Hepatocyte (in vitro differentiated cells): ENCODE data around the gene PIN1. TPM values are rescaled to one million over a fixed set of nuclear protein-coding genes. Genes with fewer than 3 reads are reported as not detected.
"Not testable (repeated sequence)": the region's sequence is repeated elsewhere in the genome, so short reads cannot be mapped to it uniquely, and the experiment has no call there.

ENCODE experiments used
- DNase-seq: peaks from one replicate; pipeline ENCODE4 v3.0.0-alpha.2; 2016; ENCODE audit warnings: low spot score
- H2AFZ ChIP-seq: fragments of 200-600 bp; sonication (generic); 2 replicates; pipeline ENCODE4 v1.6.0; 2016; ENCODE audit warnings: antibody characterized with exemption, mild to moderate bottlenecking
- H3K27ac ChIP-seq: fragments of 200-600 bp; sonication (generic); 2 replicates; pipeline ENCODE4 v1.5.1; 2016; ENCODE audit warnings: mild to moderate bottlenecking
- H3K27me3 ChIP-seq: fragments of 200-600 bp; sonication (generic); 2 replicates; pipeline ENCODE4 v1.6.1; 2016
- H3K36me3 ChIP-seq: fragments of 200-600 bp; sonication (generic); replicated peaks from 2 replicates; pipeline ENCODE4 v1.5.1; 2016; ENCODE audit warnings: low read depth; ENCODE audit not compliant: insufficient read depth
- H3K4me1 ChIP-seq: fragments of 200-600 bp; sonication (generic); 2 replicates; pipeline ENCODE4 v1.5.1; 2016; ENCODE audit warnings: mild to moderate bottlenecking, moderate library complexity; ENCODE audit not compliant: insufficient read depth
- H3K4me2 ChIP-seq: fragments of 200-600 bp; sonication (generic); 2 replicates; pipeline ENCODE4 v1.6.0; 2016
- H3K4me3 ChIP-seq: fragments of 200-600 bp; sonication (generic); 2 replicates; pipeline ENCODE4 v1.5.1; 2016; ENCODE audit warnings: mild to moderate bottlenecking
- H3K79me2 ChIP-seq: fragments of 200-600 bp; sonication (generic); 2 replicates; pipeline ENCODE4 v1.6.0; 2017; ENCODE audit warnings: mild to moderate bottlenecking
- H3K9me2 ChIP-seq: fragments of 200-600 bp; sonication (generic); replicated peaks from 2 replicates; pipeline ENCODE4 v1.6.0; 2017; ENCODE audit warnings: mild to moderate bottlenecking; ENCODE audit not compliant: insufficient read depth
- H3K9me3 ChIP-seq: fragments of 200-600 bp; sonication (generic); 2 replicates; pipeline ENCODE4 v1.5.1; 2016; ENCODE audit warnings: low read depth, mild to moderate bottlenecking
- H4K20me1 ChIP-seq: fragments of 200-600 bp; sonication (generic); 2 replicates; pipeline ENCODE4 v1.6.0; 2016; ENCODE audit warnings: mild to moderate bottlenecking; ENCODE audit not compliant: insufficient read depth, poor library complexity, severe bottlenecking
- EZH2 ChIP-seq: fragments of 200-600 bp; sonication (generic); IDR thresholded peaks from 2 replicates; pipeline ENCODE4 v1.6.1; 2016; ENCODE audit warnings: antibody characterized with exemption, mild to moderate bottlenecking, borderline replicate concordance
- EZH2phosphoT487 ChIP-seq: fragments of 200-600 bp; sonication (generic); IDR thresholded peaks from one replicate; pipeline ENCODE4 v1.6.1; 2018; ENCODE audit warnings: antibody characterized with exemption, mild to moderate bottlenecking, low read depth, moderate library complexity; ENCODE audit not compliant: unreplicated experiment, severe bottlenecking
- WGBS: methylation state at CpG from one replicate; pipeline ENCODE4 v1.1.6; 2016; ENCODE audit warnings: low lambda C conversion rate; ENCODE audit errors: missing lambda C conversion rate; 5-methylcytosine and 5-hydroxymethylcytosine counted together
- polyA plus RNA-seq: library from polyadenylated mRNA; unstranded; fragments of >200 nt; fragmentation: Nextera tagmentation; extraction: Ambion mirVana; gene quantifications from 2 replicates; pipeline ENCODE4 v1.2.1, GENCODE V29; 2016
- total RNA-seq: library from RNA; depleted of rRNA; stranded (reverse); fragments of >200 nt; gene quantifications from 2 replicates; pipeline ENCODE4 v1.2.3, GENCODE V29; 2014
- TF ChIP-seq, protein P1 (sequence below): fragments of 200-600 bp; sonication (generic); IDR thresholded peaks from 2 replicates; pipeline ENCODE4 v1.5.1; 2016; ENCODE audit warnings: antibody characterized with exemption, mild to moderate bottlenecking; ENCODE audit not compliant: poor library complexity

Gene PIN1
- total and polyA plus RNA-seq, 2 experiments from 2014 or later = 62.1 to 123 TPM

DNA sequence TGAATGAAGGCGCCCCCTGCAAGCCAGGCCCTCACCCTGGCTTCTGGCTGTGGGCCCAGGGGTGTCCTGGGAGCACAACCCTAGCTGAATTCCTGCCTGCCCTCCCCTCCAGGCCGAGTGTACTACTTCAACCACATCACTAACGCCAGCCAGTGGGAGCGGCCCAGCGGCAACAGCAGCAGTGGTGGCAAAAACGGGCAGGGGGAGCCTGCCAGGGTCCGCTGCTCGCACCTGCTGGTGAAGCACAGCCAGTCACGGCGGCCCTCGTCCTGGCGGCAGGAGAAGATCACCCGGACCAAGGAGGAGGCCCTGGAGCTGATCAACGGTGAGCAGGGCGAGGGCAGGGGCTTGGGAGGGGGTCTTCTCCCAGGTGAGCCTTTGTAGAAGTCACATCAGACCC is 3.2 kb downstream of the PIN1 start:
- Histone ChIP-seq H3K9me3 (no peaks in the 10 kb centered on the region), H3K4me2 (no peak overlapping the region), H3K4me1 (peaks cover 6% of the 10 kb centered on the region), H3K9me2 (no peaks in the 10 kb centered on the region), H3K27me3 (no peaks in the 10 kb centered on the region), H3K36me3 (no peaks in the 10 kb centered on the region), H3K79me2 (peaks cover 33% of the 10 kb centered on the region), H4K20me1 (no peaks in the 10 kb centered on the region), H3K4me3 (no peak overlapping the region), H3K27ac (no peak overlapping the region), H2AFZ (no peak overlapping the region)
- WGBS = 97% methylated on average over 15 of the region's 15 CpGs
- DNase-seq = no peak
- TF ChIP-seq, protein P1, sequence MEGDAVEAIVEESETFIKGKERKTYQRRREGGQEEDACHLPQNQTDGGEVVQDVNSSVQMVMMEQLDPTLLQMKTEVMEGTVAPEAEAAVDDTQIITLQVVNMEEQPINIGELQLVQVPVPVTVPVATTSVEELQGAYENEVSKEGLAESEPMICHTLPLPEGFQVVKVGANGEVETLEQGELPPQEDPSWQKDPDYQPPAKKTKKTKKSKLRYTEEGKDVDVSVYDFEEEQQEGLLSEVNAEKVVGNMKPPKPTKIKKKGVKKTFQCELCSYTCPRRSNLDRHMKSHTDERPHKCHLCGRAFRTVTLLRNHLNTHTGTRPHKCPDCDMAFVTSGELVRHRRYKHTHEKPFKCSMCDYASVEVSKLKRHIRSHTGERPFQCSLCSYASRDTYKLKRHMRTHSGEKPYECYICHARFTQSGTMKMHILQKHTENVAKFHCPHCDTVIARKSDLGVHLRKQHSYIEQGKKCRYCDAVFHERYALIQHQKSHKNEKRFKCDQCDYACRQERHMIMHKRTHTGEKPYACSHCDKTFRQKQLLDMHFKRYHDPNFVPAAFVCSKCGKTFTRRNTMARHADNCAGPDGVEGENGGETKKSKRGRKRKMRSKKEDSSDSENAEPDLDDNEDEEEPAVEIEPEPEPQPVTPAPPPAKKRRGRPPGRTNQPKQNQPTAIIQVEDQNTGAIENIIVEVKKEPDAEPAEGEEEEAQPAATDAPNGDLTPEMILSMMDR = no peak
- TF ChIP-seq EZH2phosphoT487 (no peak), EZH2 (no peak)

DNA sequence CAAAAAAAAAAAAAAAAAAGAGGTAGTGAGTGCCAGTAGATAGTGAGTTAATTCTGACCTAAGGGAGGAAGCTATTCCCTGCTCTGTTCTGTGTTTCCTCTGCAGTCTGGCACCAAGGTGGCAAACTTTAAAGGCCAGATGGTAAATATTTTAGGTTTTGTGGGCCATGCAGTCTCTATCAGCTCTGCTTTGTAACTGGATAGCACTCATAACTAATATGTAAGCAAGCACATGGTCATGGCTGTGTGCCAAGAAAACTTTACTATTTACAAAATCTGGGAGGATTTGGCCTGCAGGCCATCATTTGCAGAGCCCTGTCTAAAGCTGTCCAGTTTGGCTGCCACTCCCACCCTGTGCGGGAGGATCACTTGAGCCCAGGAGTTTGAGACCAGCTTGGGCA is 4.3 kb downstream of the PIN1 start:
- Histone ChIP-seq H3K4me3 (no peak overlapping the region), H3K9me3 (no peaks in the 10 kb centered on the region), H3K36me3 (no peaks in the 10 kb centered on the region), H3K4me1 (peaks cover 6% of the 10 kb centered on the region), H3K9me2 (no peaks in the 10 kb centered on the region), H3K27ac (no peak overlapping the region), H2AFZ (no peak overlapping the region), H3K4me2 (no peak overlapping the region), H3K27me3 (no peaks in the 10 kb centered on the region), H3K79me2 (peaks cover 33% of the 10 kb centered on the region), H4K20me1 (no peaks in the 10 kb centered on the region)
- 71% methylated on average over 1 of the region's 1 CpG for WGBS
- TF ChIP-seq EZH2 (no peak), EZH2phosphoT487 (no peak)
- TF ChIP-seq, protein P1 = no peak
- peak; percentile 47 for DNase-seq

- Histone ChIP-seq H3K4me3 (no peak overlapping the region), H3K4me2 (no peak overlapping the region), H3K36me3 (no peaks in the 10 kb centered on the region), H3K9me2 (no peaks in the 10 kb centered on the region), H3K27ac (no peak overlapping the region), H3K9me3 (no peaks in the 10 kb centered on the region), H4K20me1 (no peaks in the 10 kb centered on the region), H3K79me2 (peaks cover 5% of the 10 kb centered on the region), H2AFZ (no peak overlapping the region), H3K27me3 (no peaks in the 10 kb centered on the region), H3K4me1 (no peaks in the 10 kb centered on the region)
- TF ChIP-seq EZH2phosphoT487 = no peak
- no peak for TF ChIP-seq EZH2
- TF ChIP-seq, protein P1 = no peak
- DNase-seq = no peak
- 97% methylated on average over 9 of the region's 9 CpGs for WGBS
Measured at GRCh38 chr19:9842834-9843625, 7.9 kb downstream of the PIN1 start.

DNA sequence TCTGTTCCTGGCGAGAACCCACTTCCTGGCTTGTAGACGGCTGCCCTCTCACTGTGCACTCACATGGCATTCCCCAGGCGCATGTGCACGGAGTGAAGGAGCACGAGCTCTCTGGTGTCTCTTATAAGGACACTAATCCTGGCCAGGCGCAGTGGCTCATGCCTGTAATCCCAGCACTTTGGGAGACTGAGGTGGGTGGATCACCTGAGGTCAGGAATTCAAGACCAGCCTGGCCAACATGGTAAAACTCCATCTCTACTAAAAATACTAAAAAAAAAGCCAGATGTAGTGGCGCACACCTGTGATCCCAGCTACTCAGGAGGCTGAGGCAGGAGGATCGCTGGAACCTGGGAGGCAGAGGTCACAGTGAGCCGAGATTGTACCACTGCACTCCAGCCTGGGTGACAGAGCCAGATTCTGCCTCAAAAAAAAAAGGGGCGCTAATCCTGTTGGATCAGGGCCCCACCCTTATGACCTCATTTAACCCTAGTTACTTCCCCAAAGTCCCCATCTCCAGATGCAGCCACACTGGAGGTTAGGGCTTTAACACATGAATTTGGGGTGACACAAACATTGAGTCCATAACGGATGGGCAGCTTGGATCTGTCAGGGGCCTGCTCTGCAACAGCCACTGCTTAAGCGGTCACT is 8.6 kb downstream of the PIN1 start:
- not testable (repeated sequence) for H4K20me1 ChIP-seq, H3K27me3 ChIP-seq

More for the DNA sequence above, 8.6 kb downstream of the PIN1 start:
- not testable (repeated sequence) for H3K4me3 ChIP-seq, H3K79me2 ChIP-seq, H3K4me1 ChIP-seq, H2AFZ ChIP-seq, H3K9me3 ChIP-seq, H3K9me2 ChIP-seq, H3K4me2 ChIP-seq, DNase-seq, H3K27ac ChIP-seq, H3K36me3 ChIP-seq
- WGBS = 98% methylated on average over 12 of the region's 12 CpGs
